ENCODE measurements around the gene KCNIP1.

- TF ChIP-seq POLR2A (IDR thresholded peaks at IDR 0.05) (no peak), CTCF (IDR thresholded peaks at IDR 0.05) (no peak)
Observed at GRCh38 chr5:170534941-170535340, 31.1 kb downstream of the KCNIP1 start.

Data from heart left ventricle (tissue), 13 donors.